ENCODE measurements around the gene NOP14.

GRCh38 chr4:2942037-2942531 lies 21.1 kb downstream of the NOP14 start:
- no peak for TF ChIP-seq GATA2 (CRISPR knock-in tag; IDR thresholded peaks at IDR 0.05)
- TF ChIP-seq CTCF (IDR thresholded peaks at IDR 0.05) = no peak
- TF ChIP-seq SMC3 (IDR thresholded peaks at IDR 0.05; ENCODE audit: low read depth, low read length) = no peak

Measured in SK-N-SH (cell line).